ENCODE measurements around the gene KIAA0825.

The KIAA0825 gene

DNA sequence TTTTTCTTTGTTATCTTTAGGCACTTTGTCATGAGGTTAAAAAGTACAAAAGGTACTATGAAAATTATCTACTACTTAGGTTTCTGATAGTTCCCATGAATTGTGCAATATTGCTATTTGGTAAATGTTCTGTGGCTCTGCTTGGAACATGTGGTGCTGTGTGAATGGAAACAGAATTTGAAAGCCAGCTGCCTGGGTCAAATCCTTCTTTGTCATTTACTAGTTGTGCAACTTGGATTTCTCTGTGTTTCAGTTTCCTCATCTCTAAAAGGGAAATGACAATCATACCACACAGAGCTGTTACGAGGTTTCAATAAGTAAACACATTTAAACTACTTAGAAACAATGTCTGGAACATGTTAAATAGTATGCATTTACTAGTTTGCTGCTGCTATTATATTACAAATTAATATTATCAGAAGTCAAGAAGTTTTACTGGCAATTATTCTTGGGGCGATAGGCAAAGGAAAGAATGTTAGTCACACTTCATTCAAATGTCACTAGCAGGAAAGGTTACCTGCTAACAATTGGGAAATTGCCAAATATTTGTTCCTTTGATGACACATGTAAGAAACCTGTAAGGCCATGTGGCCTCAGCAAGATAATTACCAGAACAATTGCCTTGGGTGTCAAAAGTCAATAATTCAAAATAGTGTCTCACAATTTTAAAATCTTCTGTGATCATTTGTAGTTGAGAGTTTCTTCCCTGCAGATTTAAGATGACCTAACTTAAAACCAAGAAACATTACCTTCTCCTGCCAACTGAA lies 184.8 kb downstream of the KIAA0825 start:
- Mint-ChIP-seq H3K4me3 (no peak overlapping the region), H3K27ac (no peak overlapping the region), H3K36me3 (ENCODE audit: low read depth) (peaks cover 4% of the 10 kb centered on the region), H3K4me1 (no peaks in the 10 kb centered on the region), H3K9me3 (peaks cover 8% of the 10 kb centered on the region), H3K27me3 (ENCODE audit: low read depth, poor library complexity) (no peaks in the 10 kb centered on the region)
- DNase-seq, result no peak
- TF ChIP-seq CTCF (IDR thresholded peaks at IDR 0.05), result no peak

GRCh38 chr5:94432499-94432898 lies 185.9 kb downstream of the KIAA0825 start:
- DNase-seq, result no peak
- Mint-ChIP-seq H3K9me3 (peaks cover 18% of the 10 kb centered on the region), H3K27me3 (ENCODE audit: low read depth, poor library complexity) (peaks cover 5% of the 10 kb centered on the region), H3K4me3 (no peak overlapping the region), H3K27ac (no peak overlapping the region), H3K36me3 (ENCODE audit: low read depth) (peaks cover 9% of the 10 kb centered on the region), H3K4me1 (no peaks in the 10 kb centered on the region)
- TF ChIP-seq CTCF (IDR thresholded peaks at IDR 0.05), result no peak

- no peak overlapping the region for H3K4me3 Mint-ChIP-seq
- H3K27ac Mint-ChIP-seq, result no peak overlapping the region
- DNase-seq, result no peak
- peaks cover 5% of the 10 kb centered on the region for H3K27me3 Mint-ChIP-seq (ENCODE audit: low read depth, poor library complexity)
- no peaks in the 10 kb centered on the region for H3K4me1 Mint-ChIP-seq
- H3K36me3 Mint-ChIP-seq (ENCODE audit: low read depth), result peaks cover 9% of the 10 kb centered on the region
- TF ChIP-seq CTCF (IDR thresholded peaks at IDR 0.05), result no peak
- peaks cover 18% of the 10 kb centered on the region for H3K9me3 Mint-ChIP-seq
Measured at GRCh38 chr5:94431696-94432095, 186.7 kb downstream of the KIAA0825 start.

DNA sequence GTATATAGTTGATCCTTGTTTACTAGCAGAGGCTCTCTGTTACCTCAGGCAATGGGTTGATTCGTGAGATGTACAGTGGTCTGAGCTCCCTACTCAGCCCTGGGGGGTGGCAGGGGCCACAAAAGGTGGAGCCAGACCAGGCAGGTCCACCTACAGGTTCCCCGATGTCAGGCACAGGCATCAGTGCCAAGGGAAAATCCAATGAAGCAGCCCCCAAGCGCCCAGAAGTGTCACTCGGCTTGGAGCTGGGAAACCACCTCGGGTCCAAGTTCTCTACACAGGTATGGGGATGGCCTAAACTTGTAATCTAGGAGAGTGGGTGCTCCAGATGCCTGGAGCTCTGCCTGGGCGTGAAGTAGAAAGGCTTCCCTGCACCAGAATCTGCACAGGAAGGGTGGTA lies 188.8 kb downstream of the KIAA0825 start:
- no peak for TF ChIP-seq CTCF (IDR thresholded peaks at IDR 0.05)
- H3K4me3 Mint-ChIP-seq, result no peak overlapping the region
- H3K27ac Mint-ChIP-seq, result no peak overlapping the region
- H3K36me3 Mint-ChIP-seq (ENCODE audit: low read depth), result peaks cover 8% of the 10 kb centered on the region
- H3K4me1 Mint-ChIP-seq, result no peaks in the 10 kb centered on the region
- no peak for DNase-seq
- peaks cover 5% of the 10 kb centered on the region for H3K27me3 Mint-ChIP-seq (ENCODE audit: low read depth, poor library complexity)
- peaks cover 18% of the 10 kb centered on the region for H3K9me3 Mint-ChIP-seq

GRCh38 chr5:94425396-94425795 lies 193.0 kb downstream of the KIAA0825 start:
- no peak for TF ChIP-seq CTCF (IDR thresholded peaks at IDR 0.05)
- Mint-ChIP-seq H3K27me3 (ENCODE audit: low read depth, poor library complexity) (peaks cover 5% of the 10 kb centered on the region), H3K9me3 (peaks cover 18% of the 10 kb centered on the region), H3K4me1 (no peaks in the 10 kb centered on the region), H3K27ac (no peak overlapping the region), H3K36me3 (ENCODE audit: low read depth) (peaks cover 5% of the 10 kb centered on the region), H3K4me3 (no peak overlapping the region)
- no peak for DNase-seq

DNA sequence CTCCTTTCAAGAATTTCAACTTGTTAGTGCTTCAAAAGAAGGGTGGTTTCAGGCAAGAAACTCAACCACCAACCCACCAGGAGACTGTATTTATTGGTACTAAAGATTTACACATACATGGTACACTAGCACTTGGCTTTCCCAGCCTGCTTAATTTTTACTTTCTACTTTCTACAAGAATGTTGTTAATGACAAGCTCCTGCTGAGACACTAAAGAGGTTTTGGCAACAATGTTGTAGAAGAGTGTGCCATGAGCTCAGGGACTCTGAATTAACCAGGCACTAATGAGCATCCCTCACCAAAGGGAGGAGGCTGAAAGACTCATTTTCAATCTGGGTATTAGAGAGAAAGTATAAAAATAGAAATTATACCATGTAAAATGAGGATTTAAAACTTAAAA lies 195.0 kb downstream of the KIAA0825 start:
- H3K4me1 Mint-ChIP-seq, result no peaks in the 10 kb centered on the region
- no peak overlapping the region for H3K4me3 Mint-ChIP-seq
- H3K27ac Mint-ChIP-seq, result no peak overlapping the region
- no peak for TF ChIP-seq CTCF (IDR thresholded peaks at IDR 0.05)
- H3K9me3 Mint-ChIP-seq, result peaks cover 9% of the 10 kb centered on the region
- no peak for DNase-seq
- peaks cover 3% of the 10 kb centered on the region for H3K27me3 Mint-ChIP-seq (ENCODE audit: low read depth, poor library complexity)
- peaks cover 5% of the 10 kb centered on the region for H3K36me3 Mint-ChIP-seq (ENCODE audit: low read depth)
